Osteoblast (primary cell): Measurements from ENCODE around the gene CYP19A1. TPM values are rescaled to one million over a fixed set of nuclear protein-coding genes. Genes with fewer than 3 reads are reported as not detected.
A peak's percentile ranks its signal among the peaks of the same experiment; 100 is the strongest.

Experiments used
- DNase-seq: peaks from one replicate; pipeline ENCODE4 v3.0.0; 2011; ENCODE audit warnings: low spot score, mixed read lengths; ENCODE audit not compliant: insufficient read length; ENCODE audit errors: missing footprints
- H2AFZ ChIP-seq: 2 replicates; pipeline ENCODE4 v1.6.0; 2011; ENCODE audit warnings: mild to moderate bottlenecking, low read length
- H3K27ac ChIP-seq: 2 replicates; pipeline ENCODE4 v1.5.1; 2011; ENCODE audit warnings: mild to moderate bottlenecking, low read depth, low read length, moderate library complexity
- H3K27me3 ChIP-seq: 2 replicates; pipeline ENCODE4 v1.6.0; 2012; ENCODE audit warnings: mild to moderate bottlenecking, control low read depth, inconsistent platforms, low read length, moderate library complexity; ENCODE audit not compliant: insufficient read depth
- H3K36me3 ChIP-seq: 2 replicates; pipeline ENCODE4 v1.5.1; 2011; ENCODE audit warnings: mild to moderate bottlenecking, low read length, control low read depth, moderate library complexity; ENCODE audit not compliant: insufficient read depth
- H3K4me1 ChIP-seq: 2 replicates; pipeline ENCODE4 v1.5.1; 2011; ENCODE audit warnings: mild to moderate bottlenecking, low read length, control low read depth, moderate library complexity; ENCODE audit not compliant: insufficient read depth
- H3K4me2 ChIP-seq: 2 replicates; pipeline ENCODE4 v1.6.0; 2011; ENCODE audit warnings: mild to moderate bottlenecking, low read length; ENCODE audit not compliant: insufficient read depth
- H3K4me3 ChIP-seq: fragments of 200-600 bp; sonication (generic); 3 replicates; pipeline ENCODE4 v1.5.1; 2012; ENCODE audit warnings: mild to moderate bottlenecking, low read length, inconsistent platforms; ENCODE audit not compliant: insufficient read depth
- H3K79me2 ChIP-seq: 2 replicates; pipeline ENCODE4 v1.6.0; 2012; ENCODE audit warnings: mild to moderate bottlenecking, low read length, control low read depth, inconsistent platforms; ENCODE audit not compliant: insufficient read depth
- H3K9me3 ChIP-seq: 2 replicates; pipeline ENCODE4 v1.5.1; 2011; ENCODE audit warnings: low read depth, low read length, control low read depth
- H4K20me1 ChIP-seq: 2 replicates; pipeline ENCODE4 v1.6.0; 2012; ENCODE audit warnings: mild to moderate bottlenecking, low read length, control low read depth; ENCODE audit not compliant: insufficient read depth
- total RNA-seq: library from RNA; depleted of rRNA; stranded (reverse); fragments of >200 nt; gene quantifications from 2 replicates; pipeline ENCODE4 v1.2.3, GENCODE V29; 2012
- TF ChIP-seq, protein P1 (sequence below): IDR thresholded peaks from 2 replicates; pipeline ENCODE4 v1.5.1; 2011; ENCODE audit warnings: mild to moderate bottlenecking, low read depth, low read length, moderate library complexity; ENCODE audit errors: extremely low read depth

The CYP19A1 gene
- total RNA-seq, 1 donor: 2.2 TPM

DNA sequence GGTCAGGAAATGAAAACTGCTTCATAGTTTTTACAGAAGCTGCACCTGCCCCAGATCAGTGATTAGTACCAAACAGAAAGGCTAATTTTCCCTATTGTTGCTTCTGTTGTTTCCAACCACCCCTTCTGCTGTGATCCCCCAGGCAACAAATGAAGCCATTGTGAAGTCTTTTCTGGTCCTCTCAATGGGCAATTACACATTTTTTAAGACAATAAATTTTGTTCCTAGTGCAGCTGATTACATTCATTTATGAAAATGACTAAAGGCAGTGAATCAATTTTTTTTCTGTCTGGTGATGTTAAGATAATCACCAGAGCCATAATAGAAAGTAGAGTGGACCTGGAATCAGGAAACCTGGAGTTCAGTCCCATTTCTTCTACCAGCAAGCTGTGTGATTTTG lies 35.7 kb upstream of the CYP19A1 start:
- Histone ChIP-seq H3K4me2 (no peak overlapping the region), H3K9me3 (no peaks in the 10 kb centered on the region), H2AFZ (no peak overlapping the region), H3K4me3 (no peak overlapping the region), H3K79me2 (no peaks in the 10 kb centered on the region), H3K36me3 (no peaks in the 10 kb centered on the region), H3K27ac (no peak overlapping the region), H3K4me1 (peaks cover 15% of the 10 kb centered on the region), H4K20me1 (no peaks in the 10 kb centered on the region), H3K27me3 (no peaks in the 10 kb centered on the region)
- DNase-seq: no peak
- TF ChIP-seq, protein P1, sequence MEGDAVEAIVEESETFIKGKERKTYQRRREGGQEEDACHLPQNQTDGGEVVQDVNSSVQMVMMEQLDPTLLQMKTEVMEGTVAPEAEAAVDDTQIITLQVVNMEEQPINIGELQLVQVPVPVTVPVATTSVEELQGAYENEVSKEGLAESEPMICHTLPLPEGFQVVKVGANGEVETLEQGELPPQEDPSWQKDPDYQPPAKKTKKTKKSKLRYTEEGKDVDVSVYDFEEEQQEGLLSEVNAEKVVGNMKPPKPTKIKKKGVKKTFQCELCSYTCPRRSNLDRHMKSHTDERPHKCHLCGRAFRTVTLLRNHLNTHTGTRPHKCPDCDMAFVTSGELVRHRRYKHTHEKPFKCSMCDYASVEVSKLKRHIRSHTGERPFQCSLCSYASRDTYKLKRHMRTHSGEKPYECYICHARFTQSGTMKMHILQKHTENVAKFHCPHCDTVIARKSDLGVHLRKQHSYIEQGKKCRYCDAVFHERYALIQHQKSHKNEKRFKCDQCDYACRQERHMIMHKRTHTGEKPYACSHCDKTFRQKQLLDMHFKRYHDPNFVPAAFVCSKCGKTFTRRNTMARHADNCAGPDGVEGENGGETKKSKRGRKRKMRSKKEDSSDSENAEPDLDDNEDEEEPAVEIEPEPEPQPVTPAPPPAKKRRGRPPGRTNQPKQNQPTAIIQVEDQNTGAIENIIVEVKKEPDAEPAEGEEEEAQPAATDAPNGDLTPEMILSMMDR: no peak

DNA sequence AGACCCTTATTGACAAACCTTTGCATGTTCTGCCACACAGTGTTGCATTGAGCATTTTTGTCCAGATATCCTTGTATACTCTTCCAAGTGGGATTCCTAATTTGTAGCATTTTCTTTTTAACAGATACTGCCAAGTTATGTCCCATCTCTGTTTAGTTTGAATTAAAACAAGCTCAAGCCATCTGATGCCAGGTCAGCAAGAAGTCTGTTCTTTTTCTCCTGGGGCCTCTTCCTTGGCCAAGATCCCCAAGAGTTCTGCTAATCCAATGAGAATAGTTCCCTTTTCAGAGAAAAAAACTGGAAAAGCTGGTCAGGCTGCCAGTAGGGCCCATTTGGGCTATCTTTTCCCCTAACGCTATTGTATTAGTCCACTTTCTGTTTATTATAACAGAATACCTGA lies 32.9 kb upstream of the CYP19A1 start:
- no peak overlapping the region for H2AFZ ChIP-seq
- H3K36me3 ChIP-seq: no peaks in the 10 kb centered on the region
- no peaks in the 10 kb centered on the region for H3K27me3 ChIP-seq
- H3K9me3 ChIP-seq: no peaks in the 10 kb centered on the region
- no peaks in the 10 kb centered on the region for H3K79me2 ChIP-seq
- peaks cover 33% of the 10 kb centered on the region for H3K4me1 ChIP-seq
- H3K27ac ChIP-seq: no peak overlapping the region
- TF ChIP-seq, protein P1: no peak
- no peak overlapping the region for H3K4me2 ChIP-seq
- DNase-seq: no peak
- no peak overlapping the region for H3K4me3 ChIP-seq
- no peaks in the 10 kb centered on the region for H4K20me1 ChIP-seq

DNA sequence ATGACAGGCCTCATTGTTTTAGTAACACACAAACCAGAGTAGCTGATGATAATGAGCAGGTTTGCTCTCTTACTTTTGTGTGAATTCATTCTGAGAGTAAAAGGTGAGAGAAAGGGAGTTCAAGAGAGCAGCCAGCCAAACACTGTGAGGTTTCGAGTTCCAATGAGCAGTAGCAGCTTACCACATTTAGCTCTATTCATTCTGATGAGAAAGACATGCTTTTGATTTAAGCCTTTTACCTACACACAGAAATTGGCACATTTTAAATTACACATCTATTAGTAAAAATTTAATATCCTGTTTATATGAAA lies 31.0 kb upstream of the CYP19A1 start:
- H3K4me2 ChIP-seq: peak overlapping the region; percentile 38

DNA sequence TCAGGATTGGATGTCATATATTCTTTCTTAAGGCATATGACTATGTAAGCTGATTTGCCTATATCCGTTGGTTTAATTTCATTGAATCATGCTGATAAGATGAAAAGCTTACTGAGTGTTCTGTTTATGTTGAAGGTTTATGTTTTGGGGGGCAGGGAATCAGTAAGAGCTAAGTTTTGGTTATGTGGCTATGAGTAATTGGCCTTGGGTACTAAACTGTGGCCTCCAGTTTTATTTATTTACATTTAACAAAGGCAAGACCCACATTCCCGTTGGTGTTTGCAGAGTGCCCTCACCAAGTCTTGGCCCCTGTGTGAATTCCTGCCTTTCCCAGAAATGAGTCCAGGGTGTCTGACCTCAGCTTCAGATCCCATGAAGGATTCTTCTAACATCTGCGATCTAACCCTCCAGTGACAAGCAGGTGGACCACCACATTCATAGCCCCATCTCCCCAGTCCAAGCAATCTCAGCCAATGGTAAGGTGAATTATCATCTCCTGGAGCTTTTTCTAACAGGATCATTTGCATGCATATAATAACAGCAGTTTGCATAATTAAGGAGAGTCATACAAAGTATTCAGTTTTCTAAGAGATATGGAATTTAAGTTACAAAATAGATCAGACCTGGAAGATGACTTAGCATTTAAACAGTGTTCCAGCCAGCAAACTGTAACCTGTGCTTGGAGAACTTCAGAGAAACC lies 30.5 kb upstream of the CYP19A1 start:
- peaks cover 3% of the 10 kb centered on the region for H3K27me3 ChIP-seq
- no peaks in the 10 kb centered on the region for H3K36me3 ChIP-seq
- DNase-seq: peak; percentile 82
- H2AFZ ChIP-seq: peak overlapping the region; percentile 43
- peaks cover 30% of the 10 kb centered on the region for H3K4me1 ChIP-seq
- H3K4me3 ChIP-seq: no peak overlapping the region
- H3K79me2 ChIP-seq: no peaks in the 10 kb centered on the region
- H4K20me1 ChIP-seq: no peaks in the 10 kb centered on the region
- peak overlapping the region; percentile 38 for H3K4me2 ChIP-seq
- H3K27ac ChIP-seq: peak overlapping the region; percentile 77
- TF ChIP-seq, protein P1: no peak
- H3K9me3 ChIP-seq: no peaks in the 10 kb centered on the region

More for the DNA sequence above, 31.0 kb upstream of the CYP19A1 start:
- DNase-seq: no peak
- Histone ChIP-seq H3K9me3 (no peaks in the 10 kb centered on the region), H4K20me1 (no peaks in the 10 kb centered on the region), H3K4me1 (peaks cover 30% of the 10 kb centered on the region), H3K79me2 (no peaks in the 10 kb centered on the region), H3K27me3 (peaks cover 3% of the 10 kb centered on the region), H3K4me3 (no peak overlapping the region), H3K36me3 (no peaks in the 10 kb centered on the region), H2AFZ (no peak overlapping the region), H3K27ac (peak overlapping the region; percentile 77)
- TF ChIP-seq, protein P1: no peak
